ENCODE measurements around the gene MLLT10. TPM values are rescaled to one million over a fixed set of nuclear protein-coding genes. Genes with fewer than 3 reads are reported as not detected.
"Not testable (repeated sequence)": the region's sequence is repeated elsewhere in the genome, so short reads cannot be mapped to it uniquely, and the experiment has no call there.

MLLT10 gene
- total RNA-seq, 4 donors from 2014 or later: 23.5 to 39.7 (median 30.2) TPM

DNA sequence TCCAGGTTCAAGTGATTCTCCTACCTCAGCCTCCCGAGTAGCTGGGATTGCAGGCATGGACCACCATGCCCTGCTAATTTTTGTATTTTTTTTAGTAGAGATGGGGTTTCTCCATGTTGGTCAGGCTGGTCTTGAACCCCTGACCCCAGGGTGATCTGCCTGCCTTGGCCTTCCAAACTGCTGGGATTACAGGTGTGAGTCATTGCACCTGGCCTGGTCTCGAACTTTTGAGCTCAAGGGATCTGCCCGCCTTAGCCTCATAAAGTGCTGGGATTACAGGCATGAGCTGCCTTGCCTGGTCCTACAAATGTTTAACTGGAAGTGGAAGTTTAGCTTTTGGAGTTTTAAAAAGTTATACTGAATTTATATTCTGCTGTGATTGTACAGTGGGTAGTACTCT, 2.8 kb downstream of the MLLT10 start:
- Histone ChIP-seq H3K27ac (replicated peaks in 1 of 4) (no peak overlapping the region), H3K36me3 (peaks cover 34 to 49% (median 42%) of the 10 kb centered on the region in 4 donors), H3K9me3 (no peaks in the 10 kb centered on the region), H3K27me3 (no peaks in the 10 kb centered on the region), H3K4me3 (no peak overlapping the region), H3K4me1 (peaks cover 13 to 39% (median 35%) of the 10 kb centered on the region in 4 donors)
- intact Hi-C loops (cut with DNase I): no loop called here
- no peak for TF ChIP-seq EP300 (IDR thresholded peaks at IDR 0.05)
- TF ChIP-seq POLR2A (IDR thresholded peaks at IDR 0.05; ENCODE audit: low read depth): no peak
- no peak for TF ChIP-seq POLR2AphosphoS5 (IDR thresholded peaks at IDR 0.05)
- TF ChIP-seq, protein P1, sequence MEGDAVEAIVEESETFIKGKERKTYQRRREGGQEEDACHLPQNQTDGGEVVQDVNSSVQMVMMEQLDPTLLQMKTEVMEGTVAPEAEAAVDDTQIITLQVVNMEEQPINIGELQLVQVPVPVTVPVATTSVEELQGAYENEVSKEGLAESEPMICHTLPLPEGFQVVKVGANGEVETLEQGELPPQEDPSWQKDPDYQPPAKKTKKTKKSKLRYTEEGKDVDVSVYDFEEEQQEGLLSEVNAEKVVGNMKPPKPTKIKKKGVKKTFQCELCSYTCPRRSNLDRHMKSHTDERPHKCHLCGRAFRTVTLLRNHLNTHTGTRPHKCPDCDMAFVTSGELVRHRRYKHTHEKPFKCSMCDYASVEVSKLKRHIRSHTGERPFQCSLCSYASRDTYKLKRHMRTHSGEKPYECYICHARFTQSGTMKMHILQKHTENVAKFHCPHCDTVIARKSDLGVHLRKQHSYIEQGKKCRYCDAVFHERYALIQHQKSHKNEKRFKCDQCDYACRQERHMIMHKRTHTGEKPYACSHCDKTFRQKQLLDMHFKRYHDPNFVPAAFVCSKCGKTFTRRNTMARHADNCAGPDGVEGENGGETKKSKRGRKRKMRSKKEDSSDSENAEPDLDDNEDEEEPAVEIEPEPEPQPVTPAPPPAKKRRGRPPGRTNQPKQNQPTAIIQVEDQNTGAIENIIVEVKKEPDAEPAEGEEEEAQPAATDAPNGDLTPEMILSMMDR (IDR thresholded peaks at IDR 0.05): no peak
- 81% methylated on average over 3 of the region's 3 CpGs for WGBS
- no peak for DNase-seq (ENCODE audit: extremely low spot score)

DNA sequence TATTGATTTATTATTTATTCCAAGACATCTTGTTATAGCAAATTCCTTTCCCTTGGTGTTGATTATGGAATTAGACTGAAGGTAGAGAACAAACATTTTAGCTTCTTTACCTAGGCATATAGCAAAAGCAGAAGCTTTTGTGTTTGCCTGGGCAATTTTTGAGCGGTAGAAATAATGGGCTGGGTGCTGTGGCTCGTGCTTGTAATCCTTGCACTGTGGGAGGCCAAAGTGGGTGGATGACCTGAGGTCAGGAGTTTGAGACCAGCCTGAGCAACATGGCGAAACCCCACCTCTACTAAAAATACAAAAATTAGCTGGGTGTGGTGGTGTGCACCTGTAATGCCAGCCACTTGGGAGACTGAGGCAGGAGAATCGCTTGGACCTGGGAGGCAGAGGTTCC, 6.7 kb downstream of the MLLT10 start:
- H3K27me3 ChIP-seq; H3K4me3 ChIP-seq; H3K9me3 ChIP-seq; DNase-seq (ENCODE audit: extremely low spot score); intact Hi-C loops (cut with DNase I); H3K27ac ChIP-seq (replicated peaks in 1 of 4): not testable (repeated sequence)
- Histone ChIP-seq H3K36me3 (peaks cover 53 to 86% (median 74%) of the 10 kb centered on the region in 4 donors), H3K4me1 (peaks cover 0 to 18% (median 15%) of the 10 kb centered on the region in 4 donors)
- 98% methylated on average over 3 of the region's 4 CpGs for WGBS

DNA sequence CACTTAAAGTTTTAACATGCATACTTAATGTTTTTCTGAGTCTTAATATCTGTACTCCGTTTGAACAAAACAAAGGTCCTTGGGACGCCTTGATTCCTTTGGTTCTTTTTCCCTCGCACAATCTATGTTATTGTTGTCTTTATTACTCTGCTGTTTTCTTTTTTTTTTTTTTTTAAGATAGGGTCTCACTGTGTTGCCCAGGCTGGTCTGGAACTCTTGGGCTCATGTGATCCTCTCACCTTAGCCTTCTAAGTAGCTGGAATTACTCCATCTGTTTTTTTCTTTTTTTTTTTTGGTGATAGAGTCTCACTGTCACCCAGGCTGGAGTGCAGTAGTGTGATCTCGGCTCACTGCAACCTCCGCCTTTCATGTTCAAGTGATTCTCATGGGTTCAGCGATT, 13.2 kb downstream of the MLLT10 start:
- peaks cover 22 to 66% (median 57%) of the 10 kb centered on the region in 4 donors for H3K36me3 ChIP-seq
- no peak for TF ChIP-seq EP300 (IDR thresholded peaks at IDR 0.05)
- TF ChIP-seq POLR2A (IDR thresholded peaks at IDR 0.05; ENCODE audit: low read depth): no peak
- TF ChIP-seq, protein P1 (IDR thresholded peaks at IDR 0.05): no peak
- H3K27me3 ChIP-seq: no peaks in the 10 kb centered on the region
- 94% methylated on average over 6 of the region's 6 CpGs for WGBS
- intact Hi-C loops (cut with DNase I): no loop called here
- DNase-seq (ENCODE audit: extremely low spot score): no peak
- H3K9me3 ChIP-seq: no peaks in the 10 kb centered on the region
- H3K4me3 ChIP-seq: no peak overlapping the region
- no peak overlapping the region for H3K27ac ChIP-seq (replicated peaks in 1 of 4)
- H3K4me1 ChIP-seq: peaks cover 10 to 12% (median 11%) of the 10 kb centered on the region in 4 donors

DNA sequence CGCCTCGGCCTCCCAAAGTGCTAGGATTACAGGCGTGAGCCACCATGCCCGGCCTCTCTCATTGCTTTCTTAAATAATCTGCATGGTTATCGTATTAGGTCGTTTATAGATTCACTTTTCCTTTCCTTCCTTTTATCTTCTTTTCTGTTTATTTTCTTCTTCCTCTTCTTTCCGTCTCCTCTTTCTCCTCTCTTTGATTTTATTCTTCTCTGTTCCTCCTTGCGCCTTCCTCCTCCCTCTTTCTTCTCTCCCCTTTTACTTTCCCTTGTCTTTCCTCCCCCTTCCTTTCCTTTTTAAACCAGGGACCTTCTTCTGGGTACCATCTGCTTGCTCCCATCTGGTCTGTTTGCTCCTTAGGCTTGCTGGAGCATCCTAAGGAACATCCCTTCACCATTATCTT, 18.6 kb downstream of the MLLT10 start:
- peaks cover 10 to 35% (median 25%) of the 10 kb centered on the region in 4 donors for H3K4me1 ChIP-seq
- no peak overlapping the region for H3K27ac ChIP-seq (replicated peaks in 1 of 4)
- no peak overlapping the region for H3K4me3 ChIP-seq
- peaks cover 20 to 67% (median 48%) of the 10 kb centered on the region in 4 donors for H3K36me3 ChIP-seq
- intact Hi-C loops (cut with DNase I): no loop called here
- DNase-seq (ENCODE audit: extremely low spot score): no peak
- no peaks in the 10 kb centered on the region for H3K27me3 ChIP-seq
- TF ChIP-seq POLR2AphosphoS5 (IDR thresholded peaks at IDR 0.05): no peak
- TF ChIP-seq EP300 (IDR thresholded peaks at IDR 0.05): no peak
- TF ChIP-seq POLR2A (IDR thresholded peaks at IDR 0.05; ENCODE audit: low read depth): no peak
- TF ChIP-seq, protein P1 (IDR thresholded peaks at IDR 0.05): no peak
- H3K9me3 ChIP-seq: no peaks in the 10 kb centered on the region
- WGBS: 92% methylated on average over 8 of the region's 8 CpGs

DNA sequence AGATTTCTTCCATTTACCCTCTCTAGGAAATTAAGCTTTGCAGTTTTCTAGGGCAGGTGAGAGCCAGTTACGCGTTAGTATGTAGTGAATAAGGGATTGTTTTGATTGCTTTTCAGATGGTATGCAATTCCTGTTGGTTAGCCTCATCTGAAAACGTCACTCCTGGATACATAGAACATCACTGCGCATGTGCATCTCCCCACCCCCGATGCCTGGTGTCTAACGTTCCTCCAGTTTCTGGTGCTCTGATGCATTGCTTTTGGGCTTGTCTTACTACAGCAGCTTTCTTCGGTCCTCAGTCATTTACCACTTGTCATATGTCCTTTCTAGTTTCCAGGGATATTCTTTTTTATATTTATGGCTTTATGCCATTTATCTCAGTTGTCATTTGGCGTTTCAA, 22.5 kb downstream of the MLLT10 start:
- Histone ChIP-seq H3K9me3 (no peaks in the 10 kb centered on the region), H3K4me3 (no peak overlapping the region), H3K36me3 (peaks cover 12 to 77% (median 55%) of the 10 kb centered on the region in 4 donors), H3K4me1 (peaks cover 0 to 35% (median 23%) of the 10 kb centered on the region in 4 donors), H3K27ac (replicated peaks in 1 of 4) (no peak overlapping the region), H3K27me3 (no peaks in the 10 kb centered on the region)
- WGBS: 85% methylated on average over 8 of the region's 8 CpGs
- intact Hi-C loops (cut with DNase I): no loop called here
- DNase-seq (ENCODE audit: extremely low spot score): no peak
- TF ChIP-seq, protein P1 (IDR thresholded peaks at IDR 0.05): no peak
- TF ChIP-seq POLR2A (IDR thresholded peaks at IDR 0.05; ENCODE audit: low read depth) (no peak), POLR2AphosphoS5 (IDR thresholded peaks at IDR 0.05) (no peak), EP300 (IDR thresholded peaks at IDR 0.05) (no peak)

DNA sequence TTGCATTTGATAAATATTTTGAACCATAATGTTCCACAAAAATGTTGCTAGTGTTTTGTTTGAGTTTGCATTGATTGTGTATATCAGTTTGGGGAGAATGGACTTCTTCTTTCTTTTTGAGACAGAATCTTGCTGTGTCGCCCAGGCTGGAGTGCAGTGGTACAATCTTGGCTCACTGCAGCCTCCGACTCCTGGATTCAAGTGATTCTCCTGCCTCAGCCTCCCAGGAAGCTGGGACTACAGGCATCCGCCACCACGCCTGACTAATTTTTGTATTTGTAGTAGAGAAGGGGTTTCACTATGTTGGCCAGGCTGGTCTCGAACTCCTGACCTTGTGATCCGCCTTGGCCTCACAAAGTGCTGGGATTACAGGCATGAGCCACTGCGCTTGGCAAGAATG, 25.0 kb downstream of the MLLT10 start:
- H3K9me3 ChIP-seq; H3K27ac ChIP-seq (replicated peaks in 1 of 4); intact Hi-C loops (cut with DNase I); DNase-seq (ENCODE audit: extremely low spot score); H3K27me3 ChIP-seq; H3K4me3 ChIP-seq: not testable (repeated sequence)
- 99% methylated on average over 7 of the region's 7 CpGs for WGBS
- peaks cover 0 to 39% (median 25%) of the 10 kb centered on the region in 4 donors for H3K4me1 ChIP-seq
- peaks cover 6 to 57% (median 37%) of the 10 kb centered on the region in 4 donors for H3K36me3 ChIP-seq

Data from esophagus muscularis mucosa (tissue), 4 donors.